ENCODE data around the gene NEGR1.

- TF ChIP-seq CTCF (IDR thresholded peaks at IDR 0.05) (no peak), POLR2A (IDR thresholded peaks at IDR 0.05) (no peak)
Measured at GRCh38 chr1:71599306-71599705, 683.0 kb downstream of the NEGR1 start.

Data from testis (tissue), 2 donors.